SK-N-SH treated with all-trans-retinoic acid at 6 μM for 48 hours (cell line): ENCODE results near the gene ARHGAP26.

ENCODE experiments used
- ATAC-seq: fragments of 200-7000 bp; cut with Tn5 transposase; 3 replicates; pipeline ENCODE4 v1.9.1; 2020; ENCODE audit warnings: mild to moderate bottlenecking, moderate library complexity
- ARNTL ChIP-seq: fragments of 450-650 bp; formaldehyde crosslinking; IDR thresholded peaks from 2 replicates; pipeline ENCODE4 v1.5.0; 2020; ENCODE audit warnings: low read depth, mild to moderate bottlenecking, moderate library complexity, borderline replicate concordance
- BACH2 ChIP-seq: fragments of 250-450 bp; sonication (Bioruptor Pico); IDR thresholded peaks from 2 replicates; pipeline ENCODE4 v1.9.0; 2021; ENCODE audit warnings: mild to moderate bottlenecking, borderline replicate concordance
- CSDC2 ChIP-seq: fragments of 250-450 bp; sonication (Bioruptor Pico); IDR thresholded peaks from 2 replicates; pipeline ENCODE4 v1.5.0; 2020; ENCODE audit warnings: mild to moderate bottlenecking, moderate library complexity
- ESRRG ChIP-seq: fragments of 250-450 bp; sonication (Bioruptor Pico); IDR thresholded peaks from 2 replicates; pipeline ENCODE4 v1.6.1; 2021; ENCODE audit warnings: mild to moderate bottlenecking
- GLIS3 ChIP-seq: fragments of 250-450 bp; sonication (Bioruptor Pico); IDR thresholded peaks from 2 replicates; pipeline ENCODE4 v1.5.0; 2020; ENCODE audit warnings: mild to moderate bottlenecking, moderate library complexity
- ISL1 ChIP-seq: fragments of 250-450 bp; sonication (Bioruptor Pico); IDR thresholded peaks from 2 replicates; pipeline ENCODE4 v2.1.2; 2022; ENCODE audit warnings: mild to moderate bottlenecking, moderate library complexity
- OSR1 ChIP-seq: fragments of 250-450 bp; sonication (Bioruptor Pico); IDR thresholded peaks from 2 replicates; pipeline ENCODE4 v1.8.0; 2022; ENCODE audit warnings: moderate library complexity, mild to moderate bottlenecking, inconsistent platforms
- PPARA ChIP-seq: fragments of 250-450 bp; sonication (Bioruptor Pico); IDR thresholded peaks from 2 replicates; pipeline ENCODE4 v1.5.0; 2020; ENCODE audit warnings: mild to moderate bottlenecking, borderline replicate concordance
- RARB ChIP-seq: fragments of 250-450 bp; sonication (Bioruptor Pico); IDR thresholded peaks from 2 replicates; pipeline ENCODE4 v1.8.0; 2021; ENCODE audit warnings: mild to moderate bottlenecking, moderate library complexity
- TCF4 ChIP-seq: fragments of 250-450 bp; sonication (Bioruptor Pico); IDR thresholded peaks from 2 replicates; pipeline ENCODE4 v1.8.0; 2021; ENCODE audit warnings: mild to moderate bottlenecking, moderate library complexity, borderline replicate concordance
- TOX ChIP-seq: fragments of 250-450 bp; sonication (Bioruptor Pico); IDR thresholded peaks from 2 replicates; pipeline ENCODE4 v1.8.0; 2021; ENCODE audit warnings: mild to moderate bottlenecking, moderate library complexity, borderline replicate concordance
- ZC3H10 ChIP-seq: fragments of 250-450 bp; sonication (Bioruptor Pico); IDR thresholded peaks from 2 replicates; pipeline ENCODE4 v1.5.1; 2021; ENCODE audit warnings: mild to moderate bottlenecking, moderate library complexity
- ZFP3 ChIP-seq: fragments of 250-450 bp; sonication (Bioruptor Pico); IDR thresholded peaks from 2 replicates; pipeline ENCODE4 v1.5.0; 2020; ENCODE audit warnings: mild to moderate bottlenecking, moderate library complexity
- ZFP30 ChIP-seq: fragments of 450-650 bp; formaldehyde crosslinking; IDR thresholded peaks from 2 replicates; pipeline ENCODE4 v1.5.0; 2022; ENCODE audit warnings: mild to moderate bottlenecking, moderate library complexity
- ZNF565 ChIP-seq: fragments of 450-650 bp; formaldehyde crosslinking; conservative IDR thresholded peaks from 2 replicates; pipeline ENCODE4 v1.5.0; 2020; ENCODE audit warnings: low read depth, mild to moderate bottlenecking, moderate library complexity
- ZNF70 ChIP-seq: fragments of 450-650 bp; formaldehyde crosslinking; IDR thresholded peaks from 2 replicates; pipeline ENCODE4 v1.5.0; 2020; ENCODE audit warnings: mild to moderate bottlenecking, moderate library complexity
- ZNF8 ChIP-seq: fragments of 450-650 bp; formaldehyde crosslinking; IDR thresholded peaks from 2 replicates; pipeline ENCODE4 v1.5.0; 2020; ENCODE audit warnings: mild to moderate bottlenecking, moderate library complexity
- TF ChIP-seq, protein P1 (sequence below): fragments of 250-450 bp; sonication (Bioruptor Pico); IDR thresholded peaks from 2 replicates; pipeline ENCODE4 v1.5.1; 2020; ENCODE audit warnings: low read depth, mild to moderate bottlenecking, moderate library complexity
- TF ChIP-seq, protein P2 (sequence below): fragments of 250-450 bp; sonication (Bioruptor Pico); IDR thresholded peaks from 2 replicates; pipeline ENCODE4 v1.8.0; 2020; ENCODE audit warnings: mild to moderate bottlenecking, moderate library complexity, borderline replicate concordance
- TF ChIP-seq, protein P3 (sequence below): fragments of 250-450 bp; sonication (Bioruptor Pico); IDR thresholded peaks from 2 replicates; pipeline ENCODE4 v1.8.0; 2021; ENCODE audit warnings: low read depth, mild to moderate bottlenecking, moderate library complexity, borderline replicate concordance
- TF ChIP-seq, protein P4 (sequence below): fragments of 250-450 bp; sonication (Bioruptor Pico); IDR thresholded peaks from 2 replicates; pipeline ENCODE4 v1.5.0; 2020; ENCODE audit warnings: mild to moderate bottlenecking, moderate library complexity
- TF ChIP-seq, protein P5 (sequence below): fragments of 250-450 bp; sonication (Bioruptor Pico); IDR thresholded peaks from 2 replicates; pipeline ENCODE4 v1.5.1; 2021; ENCODE audit warnings: mild to moderate bottlenecking, moderate library complexity

ARHGAP26 gene

DNA sequence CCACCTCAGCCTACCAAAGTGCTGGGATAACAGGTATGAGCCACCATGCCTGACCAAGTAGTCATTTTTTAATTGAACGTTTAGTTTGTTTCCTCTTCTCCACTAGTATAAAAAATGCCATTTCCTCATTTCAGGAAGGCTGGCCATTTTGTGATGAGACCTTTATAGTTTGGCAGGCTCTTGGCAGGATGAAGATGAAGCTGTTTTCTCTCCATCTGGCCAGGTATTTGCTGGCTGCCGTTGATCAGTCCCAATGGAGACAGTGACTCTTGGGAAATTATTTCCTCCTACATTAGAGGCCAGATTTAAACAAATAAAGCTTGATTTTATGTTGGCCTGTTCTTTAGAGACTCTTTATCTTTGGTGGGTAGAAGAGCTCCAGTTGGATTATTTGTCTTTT is 199.0 kb downstream of the ARHGAP26 start:
- no peak for TF ChIP-seq RARB (CRISPR knock-in tag)
- no peak for TF ChIP-seq ISL1
- TF ChIP-seq TCF4 (CRISPR knock-in tag) = no peak
- TF ChIP-seq ARNTL = no peak
- TF ChIP-seq, protein P1, sequence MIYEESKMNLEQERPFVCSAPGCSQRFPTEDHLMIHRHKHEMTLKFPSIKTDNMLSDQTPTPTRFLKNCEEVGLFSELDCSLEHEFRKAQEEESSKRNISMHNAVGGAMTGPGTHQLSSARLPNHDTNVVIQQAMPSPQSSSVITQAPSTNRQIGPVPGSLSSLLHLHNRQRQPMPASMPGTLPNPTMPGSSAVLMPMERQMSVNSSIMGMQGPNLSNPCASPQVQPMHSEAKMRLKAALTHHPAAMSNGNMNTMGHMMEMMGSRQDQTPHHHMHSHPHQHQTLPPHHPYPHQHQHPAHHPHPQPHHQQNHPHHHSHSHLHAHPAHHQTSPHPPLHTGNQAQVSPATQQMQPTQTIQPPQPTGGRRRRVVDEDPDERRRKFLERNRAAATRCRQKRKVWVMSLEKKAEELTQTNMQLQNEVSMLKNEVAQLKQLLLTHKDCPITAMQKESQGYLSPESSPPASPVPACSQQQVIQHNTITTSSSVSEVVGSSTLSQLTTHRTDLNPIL (CRISPR knock-in tag) = no peak
- TF ChIP-seq ZFP3 (CRISPR knock-in tag) = no peak
- no peak for TF ChIP-seq ZC3H10
- no peak for TF ChIP-seq TOX
- no peak for TF ChIP-seq BACH2 (CRISPR knock-in tag)
- TF ChIP-seq ZNF70 (CRISPR knock-in tag) = no peak
- TF ChIP-seq GLIS3 (CRISPR knock-in tag) = no peak
- no peak for TF ChIP-seq ZNF565 (CRISPR knock-in tag)
- TF ChIP-seq PPARA = no peak
- no peak for TF ChIP-seq ESRRG (CRISPR knock-in tag)
- no peak for TF ChIP-seq ZNF8 (CRISPR knock-in tag)
- TF ChIP-seq, protein P2, sequence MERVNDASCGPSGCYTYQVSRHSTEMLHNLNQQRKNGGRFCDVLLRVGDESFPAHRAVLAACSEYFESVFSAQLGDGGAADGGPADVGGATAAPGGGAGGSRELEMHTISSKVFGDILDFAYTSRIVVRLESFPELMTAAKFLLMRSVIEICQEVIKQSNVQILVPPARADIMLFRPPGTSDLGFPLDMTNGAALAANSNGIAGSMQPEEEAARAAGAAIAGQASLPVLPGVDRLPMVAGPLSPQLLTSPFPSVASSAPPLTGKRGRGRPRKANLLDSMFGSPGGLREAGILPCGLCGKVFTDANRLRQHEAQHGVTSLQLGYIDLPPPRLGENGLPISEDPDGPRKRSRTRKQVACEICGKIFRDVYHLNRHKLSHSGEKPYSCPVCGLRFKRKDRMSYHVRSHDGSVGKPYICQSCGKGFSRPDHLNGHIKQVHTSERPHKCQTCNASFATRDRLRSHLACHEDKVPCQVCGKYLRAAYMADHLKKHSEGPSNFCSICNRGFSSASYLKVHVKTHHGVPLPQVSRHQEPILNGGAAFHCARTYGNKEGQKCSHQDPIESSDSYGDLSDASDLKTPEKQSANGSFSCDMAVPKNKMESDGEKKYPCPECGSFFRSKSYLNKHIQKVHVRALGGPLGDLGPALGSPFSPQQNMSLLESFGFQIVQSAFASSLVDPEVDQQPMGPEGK (CRISPR knock-in tag) = no peak
- TF ChIP-seq OSR1 (CRISPR knock-in tag) = no peak
- no peak for TF ChIP-seq ZFP30 (CRISPR knock-in tag)
- TF ChIP-seq, protein P3, sequence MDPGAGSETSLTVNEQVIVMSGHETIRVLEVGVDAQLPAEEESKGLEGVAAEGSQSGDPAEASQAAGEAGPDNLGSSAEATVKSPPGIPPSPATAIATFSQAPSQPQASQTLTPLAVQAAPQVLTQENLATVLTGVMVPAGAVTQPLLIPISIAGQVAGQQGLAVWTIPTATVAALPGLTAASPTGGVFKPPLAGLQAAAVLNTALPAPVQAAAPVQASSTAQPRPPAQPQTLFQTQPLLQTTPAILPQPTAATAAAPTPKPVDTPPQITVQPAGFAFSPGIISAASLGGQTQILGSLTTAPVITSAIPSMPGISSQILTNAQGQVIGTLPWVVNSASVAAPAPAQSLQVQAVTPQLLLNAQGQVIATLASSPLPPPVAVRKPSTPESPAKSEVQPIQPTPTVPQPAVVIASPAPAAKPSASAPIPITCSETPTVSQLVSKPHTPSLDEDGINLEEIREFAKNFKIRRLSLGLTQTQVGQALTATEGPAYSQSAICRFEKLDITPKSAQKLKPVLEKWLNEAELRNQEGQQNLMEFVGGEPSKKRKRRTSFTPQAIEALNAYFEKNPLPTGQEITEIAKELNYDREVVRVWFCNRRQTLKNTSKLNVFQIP (CRISPR knock-in tag) = no peak
- TF ChIP-seq, all 23 proteins: peak for 0
- no peak for ATAC-seq

DNA sequence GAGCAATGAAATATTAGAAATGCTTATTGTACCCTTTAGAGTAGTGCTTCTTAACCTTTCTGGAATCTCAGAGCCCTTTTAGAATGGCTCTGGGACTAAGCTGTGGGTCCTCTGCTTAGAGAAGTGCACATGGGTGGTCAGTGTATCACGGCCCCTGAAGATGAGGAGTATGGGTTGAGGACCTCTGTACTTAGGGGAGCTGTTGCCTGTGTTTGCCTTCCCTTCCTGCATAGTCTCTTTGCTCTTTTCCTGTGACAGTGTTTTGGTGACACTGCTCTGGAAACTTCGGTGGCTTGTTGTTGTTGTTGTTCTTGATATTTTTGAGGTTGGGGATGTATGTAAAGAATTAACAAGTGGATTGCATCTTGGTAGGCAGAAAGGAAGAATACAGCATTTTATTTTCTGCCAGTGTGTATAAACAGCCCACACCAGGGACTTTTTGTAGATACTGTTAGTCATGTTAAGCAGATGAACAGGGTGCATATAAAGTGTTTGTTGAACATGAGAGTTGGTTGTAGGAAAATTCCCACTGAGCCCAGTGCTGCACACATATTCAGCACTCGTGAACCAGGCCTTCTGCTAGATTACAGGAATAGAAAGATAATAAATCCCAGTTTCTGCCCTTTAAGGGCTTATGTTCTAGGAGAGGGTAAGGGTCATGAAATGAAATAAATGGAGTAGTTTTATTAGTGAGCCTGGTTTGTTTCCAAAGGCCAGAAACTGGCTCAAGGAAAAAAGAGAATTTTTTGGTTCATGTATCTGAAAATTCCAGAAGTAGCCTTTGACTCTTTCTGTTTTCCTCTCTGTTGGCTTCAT is 199.7 kb downstream of the ARHGAP26 start:
- no peak for ATAC-seq
- TF ChIP-seq GLIS3 (CRISPR knock-in tag) (no peak), ZFP30 (CRISPR knock-in tag) (no peak), ZNF70 (CRISPR knock-in tag) (no peak), ESRRG (CRISPR knock-in tag) (no peak), RARB (CRISPR knock-in tag) (no peak), ZFP3 (CRISPR knock-in tag) (no peak), ZNF8 (CRISPR knock-in tag) (no peak), ZNF565 (CRISPR knock-in tag) (no peak), ISL1 (no peak), BACH2 (CRISPR knock-in tag) (no peak), CSDC2 (CRISPR knock-in tag) (no peak), ARNTL (no peak)
- TF ChIP-seq, protein P4, sequence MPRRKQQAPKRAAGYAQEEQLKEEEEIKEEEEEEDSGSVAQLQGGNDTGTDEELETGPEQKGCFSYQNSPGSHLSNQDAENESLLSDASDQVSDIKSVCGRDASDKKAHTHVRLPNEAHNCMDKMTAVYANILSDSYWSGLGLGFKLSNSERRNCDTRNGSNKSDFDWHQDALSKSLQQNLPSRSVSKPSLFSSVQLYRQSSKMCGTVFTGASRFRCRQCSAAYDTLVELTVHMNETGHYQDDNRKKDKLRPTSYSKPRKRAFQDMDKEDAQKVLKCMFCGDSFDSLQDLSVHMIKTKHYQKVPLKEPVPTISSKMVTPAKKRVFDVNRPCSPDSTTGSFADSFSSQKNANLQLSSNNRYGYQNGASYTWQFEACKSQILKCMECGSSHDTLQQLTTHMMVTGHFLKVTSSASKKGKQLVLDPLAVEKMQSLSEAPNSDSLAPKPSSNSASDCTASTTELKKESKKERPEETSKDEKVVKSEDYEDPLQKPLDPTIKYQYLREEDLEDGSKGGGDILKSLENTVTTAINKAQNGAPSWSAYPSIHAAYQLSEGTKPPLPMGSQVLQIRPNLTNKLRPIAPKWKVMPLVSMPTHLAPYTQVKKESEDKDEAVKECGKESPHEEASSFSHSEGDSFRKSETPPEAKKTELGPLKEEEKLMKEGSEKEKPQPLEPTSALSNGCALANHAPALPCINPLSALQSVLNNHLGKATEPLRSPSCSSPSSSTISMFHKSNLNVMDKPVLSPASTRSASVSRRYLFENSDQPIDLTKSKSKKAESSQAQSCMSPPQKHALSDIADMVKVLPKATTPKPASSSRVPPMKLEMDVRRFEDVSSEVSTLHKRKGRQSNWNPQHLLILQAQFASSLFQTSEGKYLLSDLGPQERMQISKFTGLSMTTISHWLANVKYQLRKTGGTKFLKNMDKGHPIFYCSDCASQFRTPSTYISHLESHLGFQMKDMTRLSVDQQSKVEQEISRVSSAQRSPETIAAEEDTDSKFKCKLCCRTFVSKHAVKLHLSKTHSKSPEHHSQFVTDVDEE (CRISPR knock-in tag) = no peak
- TF ChIP-seq, protein P1 (CRISPR knock-in tag) = no peak
- TF ChIP-seq, protein P5, sequence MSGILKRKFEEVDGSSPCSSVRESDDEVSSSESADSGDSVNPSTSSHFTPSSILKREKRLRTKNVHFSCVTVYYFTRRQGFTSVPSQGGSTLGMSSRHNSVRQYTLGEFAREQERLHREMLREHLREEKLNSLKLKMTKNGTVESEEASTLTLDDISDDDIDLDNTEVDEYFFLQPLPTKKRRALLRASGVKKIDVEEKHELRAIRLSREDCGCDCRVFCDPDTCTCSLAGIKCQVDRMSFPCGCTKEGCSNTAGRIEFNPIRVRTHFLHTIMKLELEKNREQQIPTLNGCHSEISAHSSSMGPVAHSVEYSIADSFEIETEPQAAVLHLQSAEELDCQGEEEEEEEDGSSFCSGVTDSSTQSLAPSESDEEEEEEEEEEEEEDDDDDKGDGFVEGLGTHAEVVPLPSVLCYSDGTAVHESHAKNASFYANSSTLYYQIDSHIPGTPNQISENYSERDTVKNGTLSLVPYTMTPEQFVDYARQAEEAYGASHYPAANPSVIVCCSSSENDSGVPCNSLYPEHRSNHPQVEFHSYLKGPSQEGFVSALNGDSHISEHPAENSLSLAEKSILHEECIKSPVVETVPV (CRISPR knock-in tag) = no peak
